Gastrocnemius medialis (tissue), 4 donors: ENCODE results near the gene PRSS57.

Source experiments
- CTCF ChIP-seq, 5 experiments: fragments of 450-650 bp in 3 of 5; fragments of 200-600 bp in 2 of 5; sonication (generic) in 2 of 5; IDR thresholded peaks in 4 of 5; conservative IDR thresholded peaks in 1 of 5; 1 replicate in 4 of 5; 2 replicates in 1 of 5; pipeline ENCODE4 v1.5.1; 2016 to 2019; ENCODE audit warnings: antibody characterized with exemption in 5 of 5, mild to moderate bottlenecking in 3 of 5, moderate library complexity in 3 of 5
- POLR2A ChIP-seq, 2 donors: fragments of 450-650 bp; IDR thresholded peaks; one replicate each; pipeline ENCODE4 v1.6.1; 2017; ENCODE audit warnings: antibody characterized with exemption in 2 of 2, mild to moderate bottlenecking in 2 of 2, moderate library complexity in 2 of 2

GRCh38 chr19:661427-662196 is 33.6 kb downstream of the PRSS57 start:
- TF ChIP-seq CTCF (IDR thresholded peaks at IDR 0.05 in 4 of 5, conservative IDR thresholded peaks at IDR 0.05 in 1 of 5) (no peak), POLR2A (IDR thresholded peaks at IDR 0.05) (no peak)
